Eye (tissue), 1 donor: ENCODE results near the gene STAT5A.
"Not testable (repeated sequence)": the region's sequence is repeated elsewhere in the genome, so short reads cannot be mapped to it uniquely, and the experiment has no call there.

Source experiments
- DNase-seq: peaks from one replicate; pipeline ENCODE4 v3.0.0-alpha.2; 2015

STAT5A gene

GRCh38 chr17:42309986-42310786 lies 21.9 kb downstream of the STAT5A start:
- peak; percentile 47 for DNase-seq

- no peak for DNase-seq
These were observed 22.5 kb downstream of the STAT5A start for GRCh38 chr17:42310787-42311215.

- peak; percentile 89 for DNase-seq
These were observed 23.1 kb downstream of the STAT5A start for GRCh38 chr17:42311240-42312034.

GRCh38 chr17:42312035-42312284 lies 23.7 kb downstream of the STAT5A start:
- no peak for DNase-seq

GRCh38 chr17:42312285-42313130 lies 24.2 kb downstream of the STAT5A start:
- DNase-seq = peak; percentile 92

GRCh38 chr17:42313389-42313772 lies 25.1 kb downstream of the STAT5A start:
- no peak for DNase-seq

- DNase-seq = no peak
These were observed 25.7 kb downstream of the STAT5A start for GRCh38 chr17:42313773-42314566.

GRCh38 chr17:42315402-42316156 lies 27.3 kb downstream of the STAT5A start:
- DNase-seq = no peak

- no peak for DNase-seq
These were observed 28.5 kb downstream of the STAT5A start for GRCh38 chr17:42316755-42317154.

- no peak for DNase-seq
These were observed 29.1 kb downstream of the STAT5A start for GRCh38 chr17:42317266-42317845.

- DNase-seq = not testable (repeated sequence)
These were observed 29.7 kb downstream of the STAT5A start for GRCh38 chr17:42317967-42318366.

GRCh38 chr17:42321555-42321954 lies 33.3 kb downstream of the STAT5A start:
- peak; percentile 22 for DNase-seq

GRCh38 chr17:42322382-42323267 lies 34.3 kb downstream of the STAT5A start:
- peak; percentile 98 for DNase-seq

GRCh38 chr17:42323268-42323773 lies 35.0 kb downstream of the STAT5A start:
- DNase-seq = no peak

GRCh38 chr17:42325026-42325425 lies 36.7 kb downstream of the STAT5A start:
- no peak for DNase-seq

GRCh38 chr17:42329025-42329976 lies 41.0 kb downstream of the STAT5A start:
- DNase-seq = peak; percentile 67

GRCh38 chr17:42333053-42333452 lies 44.8 kb downstream of the STAT5A start:
- no peak for DNase-seq

- DNase-seq = no peak
These were observed 46.4 kb downstream of the STAT5A start for GRCh38 chr17:42334677-42335076.

GRCh38 chr17:42337442-42337841 lies 49.1 kb downstream of the STAT5A start:
- peak; percentile 28 for DNase-seq
